HepG2 (cell line): ENCODE data around the gene AGXT. TPM values are rescaled to one million over a fixed set of nuclear protein-coding genes. Genes with fewer than 3 reads are reported as not detected.

Experiments used
- ATAC-seq: fragments of 200-7000 bp; cut with Tn5 transposase; 3 replicates; pipeline ENCODE4 v1.9.1; 2020; ENCODE audit warnings: mild to moderate bottlenecking, moderate library complexity
- BruUV-seq: library from RNA; stranded (reverse); fragments of 400-500 nt; replicated peaks from 2 replicates; lab custom pipeline; 2021; lab: Mats Ljungman, UMichigan
- CTCF ChIA-PET: fragments of 300-600 bp; formaldehyde crosslinking; extraction: SDS; loops from one replicate; lab custom pipeline; 2021; ENCODE audit warnings: low total read pairs, inconsistent platforms, low intra/inter-chr PET ratio; lab: Yijun Ruan, JAX
- POLR2A ChIA-PET: fragments of 350-600 bp; sonication (Branson Sonifier 250); formaldehyde crosslinking; loops from one replicate; lab custom pipeline; 2020; ENCODE audit warnings: antibody characterized with exemption, inconsistent platforms; lab: Yijun Ruan, JAX
- DNase-seq: peaks from one replicate; pipeline ENCODE4 v3.0.0-alpha.2; 2015; ENCODE audit warnings: low spot score
- FAIRE-seq: peaks from 3 replicates; lab custom pipeline; 2011; peaks lifted over from hg19 to GRCh38; lab: Jason Lieb, UNC
- H2AFZ ChIP-seq: one replicate; pipeline ENCODE4 v1.6.1; 2011; ENCODE audit warnings: low read length, inconsistent platforms
- H3K27ac ChIP-seq: fragments of 300-600 bp; 3 replicates; pipeline ENCODE4 v1.8.0; 2011; ENCODE audit warnings: mixed run types, mild to moderate bottlenecking, mixed read lengths, low read length, inconsistent platforms; ENCODE audit not compliant: insufficient read depth; ENCODE audit errors: extremely low read length
- H3K27me3 ChIP-seq, 2 experiments: fragments of 200-600 bp in 1 of 2; 2 replicates in 1 of 2; 3 replicates in 1 of 2; pipeline versions ENCODE4 v1.6.0 to v1.8.0; 2011; ENCODE audit warnings: low read length in 2 of 2, mild to moderate bottlenecking in 2 of 2, moderate library complexity in 2 of 2, inconsistent platforms in 1 of 2; ENCODE audit not compliant: insufficient read depth in 2 of 2, control insufficient read depth in 1 of 2
- H3K36me3 ChIP-seq, 2 experiments: fragments of 200-600 bp in 1 of 2; replicated peaks in 1 of 2; 2 replicates in 1 of 2; 3 replicates in 1 of 2; pipeline versions ENCODE4 v1.5.1 to v1.8.0; 2011; ENCODE audit warnings: low read length in 2 of 2, inconsistent platforms in 1 of 2; ENCODE audit not compliant: insufficient read depth in 2 of 2, control insufficient read depth in 1 of 2
- H3K4me1 ChIP-seq: 2 replicates; pipeline ENCODE4 v1.5.1; 2012; ENCODE audit warnings: low read length, inconsistent platforms; ENCODE audit not compliant: insufficient read depth
- H3K4me2 ChIP-seq: 2 replicates; pipeline ENCODE4 v1.6.0; 2011; ENCODE audit warnings: low read depth, low read length, inconsistent platforms
- H3K4me3 ChIP-seq, 3 experiments: fragments of 200-600 bp in 1 of 3; sonication (generic), shearing (Covaris generic) in 1 of 3; replicated peaks in 1 of 3; 2 replicates each; pipeline ENCODE4 v1.5.1; 2011 to 2016; ENCODE audit warnings: low read length in 3 of 3, inconsistent platforms in 2 of 3, low read depth in 2 of 3, mild to moderate bottlenecking in 2 of 3, control low read depth in 1 of 3, mixed read lengths in 1 of 3; ENCODE audit not compliant: insufficient read depth in 1 of 3
- H3K79me2 ChIP-seq: one replicate; pipeline ENCODE4 v1.6.1; 2011; ENCODE audit warnings: low read length, inconsistent platforms; ENCODE audit not compliant: insufficient read depth
- H3K9ac ChIP-seq: 2 replicates; pipeline ENCODE4 v1.6.0; 2011; ENCODE audit warnings: mild to moderate bottlenecking, low read depth, low read length, inconsistent platforms; ENCODE audit not compliant: insufficient read depth
- H3K9me3 ChIP-seq: 2 replicates; pipeline ENCODE4 v1.5.1; 2012; ENCODE audit warnings: mild to moderate bottlenecking, low read length
- H4K20me1 ChIP-seq: 2 replicates; pipeline ENCODE4 v1.6.0; 2011; ENCODE audit warnings: inconsistent platforms, mild to moderate bottlenecking, low read length, moderate library complexity; ENCODE audit not compliant: insufficient read depth
- ETV6 ChIP-seq: sonication (generic); formaldehyde crosslinking; conservative IDR thresholded peaks from 2 replicates; pipeline ENCODE4 v1.4.0; 2020; ENCODE audit warnings: missing genetic modification reagents
- GLI4 ChIP-seq: sonication (generic); formaldehyde crosslinking; IDR thresholded peaks from 2 replicates; pipeline ENCODE4 v1.5.1; 2020; ENCODE audit warnings: missing genetic modification reagents, mild to moderate bottlenecking, moderate library complexity, borderline replicate concordance
- HHEX ChIP-seq: IDR thresholded peaks from 2 replicates; pipeline ENCODE4 v1.6.1; 2016; ENCODE audit warnings: control low read depth
- HNRNPH1 ChIP-seq: fragments of 200-400 bp; formaldehyde crosslinking; optimal IDR thresholded peaks from 2 replicates; pipeline ENCODE3; 2017; ENCODE audit warnings: mild to moderate bottlenecking, low read depth, low read length
- KLF9 ChIP-seq: IDR thresholded peaks from 2 replicates; pipeline ENCODE4 v1.6.1; 2016; ENCODE audit warnings: low read depth
- NFIC ChIP-seq: IDR thresholded peaks from 2 replicates; pipeline ENCODE4 v1.6.1; 2012; ENCODE audit warnings: mild to moderate bottlenecking, low read length, inconsistent platforms
- NFYB ChIP-seq: sonication (generic); formaldehyde crosslinking; IDR thresholded peaks from 2 replicates; pipeline ENCODE4 v1.4.0; 2020; ENCODE audit warnings: missing genetic modification reagents
- PHF8 ChIP-seq: sonication (generic); formaldehyde crosslinking; IDR thresholded peaks from 2 replicates; pipeline ENCODE4 v1.5.0; 2020; ENCODE audit warnings: missing genetic modification reagents
- SOX6 ChIP-seq, 2 experiments: fragments of 450-650 bp in 1 of 2; sonication (generic) in 1 of 2; formaldehyde crosslinking in 1 of 2; IDR thresholded peaks; 2 replicates each; pipeline versions ENCODE4 v1.4.0 to v1.6.1; 2017 to 2020; ENCODE audit warnings: antibody characterized with exemption in 1 of 2, mild to moderate bottlenecking in 1 of 2, missing genetic modification reagents in 1 of 2
- TOPORS ChIP-seq: sonication (generic); formaldehyde crosslinking; IDR thresholded peaks from 2 replicates; pipeline ENCODE4 v1.8.0; 2023; ENCODE audit warnings: mild to moderate bottlenecking, missing genetic modification reagents
- ZMYM3 ChIP-seq: sonication (generic); formaldehyde crosslinking; IDR thresholded peaks from 2 replicates; pipeline ENCODE4 v1.5.1; 2020; ENCODE audit warnings: mild to moderate bottlenecking, missing genetic modification reagents
- ZNF12 ChIP-seq: sonication (generic); formaldehyde crosslinking; IDR thresholded peaks from 2 replicates; pipeline ENCODE4 v1.5.0; 2020; ENCODE audit warnings: missing genetic modification reagents
- ZNF282 ChIP-seq: fragments of 450-650 bp; IDR thresholded peaks from 2 replicates; pipeline ENCODE4 v1.6.1; 2018; ENCODE audit not compliant: partially characterized antibody
- ZNF772 ChIP-seq: sonication (generic); formaldehyde crosslinking; IDR thresholded peaks from 2 replicates; pipeline ENCODE4 v1.5.0; 2020; ENCODE audit warnings: mild to moderate bottlenecking, missing genetic modification reagents
- ZNF792 ChIP-seq: IDR thresholded peaks from 2 replicates; pipeline ENCODE4 v1.6.1; 2016
- WGBS: methylation state at CpG from one replicate; pipeline ENCODE4 v1.1.6; 2017; ENCODE audit warnings: low lambda C conversion rate; 5-methylcytosine and 5-hydroxymethylcytosine counted together
- in situ Hi-C: cut with HindIII; loops from 2 replicates; pipeline ENCODE4 v1.10.0; 2017; ENCODE audit warnings: low pct_unique_long_range_greater_than_20kb; ENCODE audit not compliant: extremely low pct_ligation_motif_present
- intact Hi-C: fragments of 100-400 bp; cut with micrococcal nuclease; formaldehyde crosslinking; loops from one replicate; pipeline ENCODE4 v1.10.0; 2022; ENCODE audit not compliant: unreplicated experiment
- polyA plus RNA-seq, 8 experiments: library from polyadenylated mRNA; depleted of rRNA in 3 of 8; stranded (reverse) in 7 of 8; unstranded in 1 of 8; fragments of >200 nt; fragmentation: Illumina TruSeq in 4 of 8; extraction: Trizol in 4 of 8; gene quantifications; 2 replicates each; pipeline versions ENCODE4 v1.2.1 to v1.2.3, GENCODE V29; 2011 to 2016; ENCODE audit warnings: low read depth in 4 of 8, missing spikeins in 1 of 8, mixed read lengths in 1 of 8; ENCODE audit not compliant: insufficient read depth in 1 of 8
- total RNA-seq, 5 experiments: library from RNA; depleted of rRNA; stranded (reverse); fragments of >200 nt; fragmentation: Illumina TruSeq; extraction: Trizol; gene quantifications; 2 replicates each; pipeline ENCODE4 v1.2.3, GENCODE V29; 2016; ENCODE audit warnings: low read depth in 1 of 5
- TF ChIP-seq, protein P1 (sequence below): sonication (generic); formaldehyde crosslinking; IDR thresholded peaks from 2 replicates; pipeline ENCODE4 v1.5.0; 2020; ENCODE audit warnings: mild to moderate bottlenecking, missing genetic modification reagents, borderline replicate concordance
- TF ChIP-seq, protein P2 (sequence below): sonication (generic); formaldehyde crosslinking; conservative IDR thresholded peaks from 2 replicates; pipeline ENCODE4 v1.4.0; 2020; ENCODE audit warnings: missing genetic modification reagents
- TF ChIP-seq, protein P3 (sequence below): sonication (generic); formaldehyde crosslinking; IDR thresholded peaks from 2 replicates; pipeline ENCODE4 v1.8.0; 2022; ENCODE audit warnings: mild to moderate bottlenecking, missing genetic modification reagents
- TF ChIP-seq, protein P4 (sequence below): sonication (generic); formaldehyde crosslinking; IDR thresholded peaks from 2 replicates; pipeline ENCODE4 v1.8.1; 2023; ENCODE audit warnings: missing genetic modification reagents, mild to moderate bottlenecking, borderline replicate concordance

The AGXT gene
- total and polyA plus RNA-seq, 2 of the 13 experiments (the other 11 are each of a cell fraction or from before 2014, with no cell fraction given), result 41.9 to 96.1 TPM

DNA sequence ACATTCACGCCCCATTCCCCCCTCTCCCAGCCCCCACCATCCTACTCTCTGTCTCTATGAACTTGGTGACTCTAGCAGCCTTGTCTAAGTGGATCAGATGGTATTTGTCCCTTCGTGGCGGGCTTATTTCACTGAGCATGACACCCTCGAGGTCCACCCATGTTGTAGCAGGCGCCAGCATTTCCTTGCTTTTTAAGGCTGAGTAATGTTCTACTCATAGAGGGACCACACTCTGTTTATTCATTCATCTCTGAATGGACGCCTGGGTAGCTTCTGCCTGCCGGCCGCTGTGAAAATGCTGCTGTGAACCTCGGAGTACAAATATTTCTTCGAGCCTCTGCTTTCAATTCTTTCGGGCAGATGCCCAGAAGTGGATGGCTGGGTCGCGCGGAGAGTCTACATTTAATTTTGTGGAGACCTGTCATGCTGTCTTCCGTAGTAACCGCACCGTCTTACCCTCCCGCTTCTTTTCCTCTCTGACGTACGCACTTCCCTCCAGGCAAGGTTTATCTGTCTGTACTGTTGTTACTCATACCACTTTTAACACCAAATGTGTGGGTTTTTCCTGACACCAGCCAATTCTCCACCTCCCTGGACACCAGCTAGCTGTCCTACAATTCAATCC is 43.1 kb downstream of the AGXT start:
- ChIA-PET POLR2A (interaction anchor here (3.0 kb wide), 1 partner anchor 55 kb away, joined by 10 read pairs; no protein-coding TSS in a partner anchor), CTCF (no interaction called here)
- no peak overlapping the region for H3K9ac ChIP-seq
- 58% methylated on average over 19 of the region's 20 CpGs for WGBS
- no peak for FAIRE-seq
- in situ Hi-C loops, result no loop called here
- H3K4me2 ChIP-seq, result no peak overlapping the region
- intact Hi-C loops, result loop anchor here (2.0 kb wide), 1 partner anchor 55 kb away; no protein-coding TSS in a partner anchor
- peaks cover 8 to 63% of the 10 kb centered on the region in 2 experiments; a peak in 4 of 5 replicates for H3K27me3 ChIP-seq
- no peaks in the 10 kb centered on the region for H3K36me3 ChIP-seq
- H3K4me1 ChIP-seq, result peaks cover 37% of the 10 kb centered on the region
- ATAC-seq, result no peak
- no peaks in the 10 kb centered on the region for H3K9me3 ChIP-seq
- no peaks in the 10 kb centered on the region for H4K20me1 ChIP-seq
- no peak for TF ChIP-seq KLF9 (CRISPR knock-in tag)
- no peak for TF ChIP-seq GLI4
- no peak for TF ChIP-seq PHF8 (CRISPR knock-in tag)
- no peak for TF ChIP-seq SOX6 (IDR thresholded peaks at IDR 0.05)
- TF ChIP-seq SOX6 (CRISPR knock-in tag; IDR thresholded peaks at IDR 0.05), result no peak
- no peak for TF ChIP-seq ETV6
- no peak for TF ChIP-seq ZNF282
- no peak for TF ChIP-seq TOPORS (CRISPR knock-in tag)
- TF ChIP-seq HHEX (CRISPR knock-in tag), result no peak
- TF ChIP-seq ZNF792, result no peak
- TF ChIP-seq, protein P1, sequence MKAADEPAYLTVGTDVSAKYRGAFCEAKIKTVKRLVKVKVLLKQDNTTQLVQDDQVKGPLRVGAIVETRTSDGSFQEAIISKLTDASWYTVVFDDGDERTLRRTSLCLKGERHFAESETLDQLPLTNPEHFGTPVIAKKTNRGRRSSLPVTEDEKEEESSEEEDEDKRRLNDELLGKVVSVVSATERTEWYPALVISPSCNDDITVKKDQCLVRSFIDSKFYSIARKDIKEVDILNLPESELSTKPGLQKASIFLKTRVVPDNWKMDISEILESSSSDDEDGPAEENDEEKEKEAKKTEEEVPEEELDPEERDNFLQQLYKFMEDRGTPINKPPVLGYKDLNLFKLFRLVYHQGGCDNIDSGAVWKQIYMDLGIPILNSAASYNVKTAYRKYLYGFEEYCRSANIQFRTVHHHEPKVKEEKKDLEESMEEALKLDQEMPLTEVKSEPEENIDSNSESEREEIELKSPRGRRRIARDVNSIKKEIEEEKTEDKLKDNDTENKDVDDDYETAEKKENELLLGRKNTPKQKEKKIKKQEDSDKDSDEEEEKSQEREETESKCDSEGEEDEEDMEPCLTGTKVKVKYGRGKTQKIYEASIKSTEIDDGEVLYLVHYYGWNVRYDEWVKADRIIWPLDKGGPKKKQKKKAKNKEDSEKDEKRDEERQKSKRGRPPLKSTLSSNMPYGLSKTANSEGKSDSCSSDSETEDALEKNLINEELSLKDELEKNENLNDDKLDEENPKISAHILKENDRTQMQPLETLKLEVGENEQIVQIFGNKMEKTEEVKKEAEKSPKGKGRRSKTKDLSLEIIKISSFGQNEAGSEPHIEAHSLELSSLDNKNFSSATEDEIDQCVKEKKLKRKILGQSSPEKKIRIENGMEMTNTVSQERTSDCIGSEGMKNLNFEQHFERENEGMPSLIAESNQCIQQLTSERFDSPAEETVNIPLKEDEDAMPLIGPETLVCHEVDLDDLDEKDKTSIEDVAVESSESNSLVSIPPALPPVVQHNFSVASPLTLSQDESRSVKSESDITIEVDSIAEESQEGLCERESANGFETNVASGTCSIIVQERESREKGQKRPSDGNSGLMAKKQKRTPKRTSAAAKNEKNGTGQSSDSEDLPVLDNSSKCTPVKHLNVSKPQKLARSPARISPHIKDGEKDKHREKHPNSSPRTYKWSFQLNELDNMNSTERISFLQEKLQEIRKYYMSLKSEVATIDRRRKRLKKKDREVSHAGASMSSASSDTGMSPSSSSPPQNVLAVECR, result no peak
- TF ChIP-seq, protein P2, sequence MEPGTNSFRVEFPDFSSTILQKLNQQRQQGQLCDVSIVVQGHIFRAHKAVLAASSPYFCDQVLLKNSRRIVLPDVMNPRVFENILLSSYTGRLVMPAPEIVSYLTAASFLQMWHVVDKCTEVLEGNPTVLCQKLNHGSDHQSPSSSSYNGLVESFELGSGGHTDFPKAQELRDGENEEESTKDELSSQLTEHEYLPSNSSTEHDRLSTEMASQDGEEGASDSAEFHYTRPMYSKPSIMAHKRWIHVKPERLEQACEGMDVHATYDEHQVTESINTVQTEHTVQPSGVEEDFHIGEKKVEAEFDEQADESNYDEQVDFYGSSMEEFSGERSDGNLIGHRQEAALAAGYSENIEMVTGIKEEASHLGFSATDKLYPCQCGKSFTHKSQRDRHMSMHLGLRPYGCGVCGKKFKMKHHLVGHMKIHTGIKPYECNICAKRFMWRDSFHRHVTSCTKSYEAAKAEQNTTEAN (CRISPR knock-in tag), result no peak
- TF ChIP-seq ZNF772 (CRISPR knock-in tag), result no peak
- TF ChIP-seq NFYB (CRISPR knock-in tag), result no peak
- TF ChIP-seq, protein P3, sequence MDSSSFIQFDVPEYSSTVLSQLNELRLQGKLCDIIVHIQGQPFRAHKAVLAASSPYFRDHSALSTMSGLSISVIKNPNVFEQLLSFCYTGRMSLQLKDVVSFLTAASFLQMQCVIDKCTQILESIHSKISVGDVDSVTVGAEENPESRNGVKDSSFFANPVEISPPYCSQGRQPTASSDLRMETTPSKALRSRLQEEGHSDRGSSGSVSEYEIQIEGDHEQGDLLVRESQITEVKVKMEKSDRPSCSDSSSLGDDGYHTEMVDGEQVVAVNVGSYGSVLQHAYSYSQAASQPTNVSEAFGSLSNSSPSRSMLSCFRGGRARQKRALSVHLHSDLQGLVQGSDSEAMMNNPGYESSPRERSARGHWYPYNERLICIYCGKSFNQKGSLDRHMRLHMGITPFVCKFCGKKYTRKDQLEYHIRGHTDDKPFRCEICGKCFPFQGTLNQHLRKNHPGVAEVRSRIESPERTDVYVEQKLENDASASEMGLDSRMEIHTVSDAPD (CRISPR knock-in tag), result no peak
- TF ChIP-seq ZNF12, result no peak
- no peak for TF ChIP-seq NFIC
- TF ChIP-seq HNRNPH1, result no peak
- TF ChIP-seq ZMYM3 (CRISPR knock-in tag), result no peak
- TF ChIP-seq, protein P4, sequence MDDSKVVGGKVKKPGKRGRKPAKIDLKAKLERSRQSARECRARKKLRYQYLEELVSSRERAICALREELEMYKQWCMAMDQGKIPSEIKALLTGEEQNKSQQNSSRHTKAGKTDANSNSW (CRISPR knock-in tag), result no peak
- TF ChIP-seq, all 625 proteins: peak for 0
- Histone ChIP-seq H3K4me3 (no peak overlapping the region), H3K79me2 (no peaks in the 10 kb centered on the region), H3K27ac (no peak overlapping the region), H2AFZ (no peak overlapping the region)
- BruUV-seq, result no TSS peak
- DNase-seq, result no peak
